Dermis blood vessel endothelial cell (primary cell): ENCODE measurements around the gene DDX24. TPM values are rescaled to one million over a fixed set of nuclear protein-coding genes. Genes with fewer than 3 reads are reported as not detected.

Source experiments
- DNase-seq: peaks from one replicate; pipeline ENCODE4 v3.0.0; 2010
- total RNA-seq: library from RNA; depleted of rRNA; stranded (reverse); fragments of >200 nt; gene quantifications from 2 replicates; pipeline ENCODE4 v1.2.3, GENCODE V29; 2014

Gene DDX24
- total RNA-seq, 1 donor from 2014 or later: 108 TPM

DNA sequence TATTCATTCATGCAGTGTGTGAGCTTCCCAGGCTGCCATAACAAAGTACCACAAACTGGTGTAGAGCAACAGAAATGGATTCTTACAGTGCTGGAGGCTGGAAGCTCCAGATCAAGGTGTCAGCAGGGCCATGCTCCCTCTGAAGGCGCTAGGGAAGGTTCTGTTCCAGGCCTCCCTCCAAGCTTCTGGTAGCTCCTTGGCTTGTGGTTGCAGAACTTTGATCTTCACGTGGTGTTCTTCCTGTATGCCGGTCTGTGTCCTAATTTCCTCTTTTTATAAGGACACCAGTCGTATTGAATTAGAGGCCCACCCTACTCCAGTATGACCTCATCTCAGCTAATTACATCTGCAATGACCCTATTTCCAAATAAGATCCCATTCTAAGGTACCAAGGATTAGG lies 51.7 kb downstream of the DDX24 start:
- no peak for DNase-seq

DNA sequence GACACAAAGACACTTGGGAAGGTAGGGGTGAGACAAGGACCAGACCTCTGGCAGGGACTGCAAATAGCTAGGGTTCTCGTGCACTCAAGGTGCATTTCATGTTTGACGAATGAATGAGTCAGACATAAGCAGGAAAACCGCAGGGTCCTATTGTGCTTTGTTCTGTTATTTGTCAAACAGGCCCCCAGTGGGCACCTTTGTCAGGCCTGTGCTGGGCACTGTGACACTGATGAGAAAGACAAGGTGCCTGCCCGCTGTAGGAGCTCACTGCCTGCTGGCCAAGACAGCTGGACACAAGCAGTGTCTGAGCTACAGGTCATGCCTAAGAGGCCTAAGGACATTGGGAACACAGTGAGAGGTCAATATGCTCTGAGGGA lies 52.6 kb downstream of the DDX24 start:
- DNase-seq: peak; percentile 47

- peak; percentile 23 for DNase-seq
Measured at GRCh38 chr14:94027566-94028449, 53.2 kb downstream of the DDX24 start.

GRCh38 chr14:94026889-94027469 lies 54.0 kb downstream of the DDX24 start:
- DNase-seq: no peak

- peak; percentile 99 for DNase-seq
Measured at GRCh38 chr14:94026173-94026888, 54.7 kb downstream of the DDX24 start, which contains the start of gene OTUB2. Gene OTUB2, plus strand, starts transcription at chr14:94026340. Its CDS starts 198 bp downstream, at chr14:94026538.

- DNase-seq: no peak
Measured at GRCh38 chr14:94025720-94026119, 55.3 kb downstream of the DDX24 start.

DNA sequence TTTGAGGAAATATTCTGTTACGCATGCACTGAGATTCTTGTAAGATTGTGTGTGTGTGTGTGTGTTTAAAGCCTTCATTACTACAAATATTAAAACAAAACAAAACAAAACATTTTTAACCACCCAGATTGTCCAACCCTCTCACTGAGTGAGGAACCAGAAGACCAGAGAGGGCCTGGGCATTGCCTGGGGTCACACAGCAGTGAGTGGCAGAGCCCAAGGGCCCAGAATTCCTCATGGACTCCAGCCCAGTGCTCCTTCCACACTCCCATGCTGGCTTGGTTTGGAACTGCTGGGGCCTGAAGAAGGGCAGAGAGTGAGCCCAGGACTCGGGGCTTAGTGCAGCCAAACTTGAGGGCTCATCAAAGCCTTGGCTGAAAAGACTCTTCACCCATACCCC lies 56.5 kb downstream of the DDX24 start:
- DNase-seq: no peak

GRCh38 chr14:94022532-94023411 lies 58.2 kb downstream of the DDX24 start:
- DNase-seq: no peak

DNA sequence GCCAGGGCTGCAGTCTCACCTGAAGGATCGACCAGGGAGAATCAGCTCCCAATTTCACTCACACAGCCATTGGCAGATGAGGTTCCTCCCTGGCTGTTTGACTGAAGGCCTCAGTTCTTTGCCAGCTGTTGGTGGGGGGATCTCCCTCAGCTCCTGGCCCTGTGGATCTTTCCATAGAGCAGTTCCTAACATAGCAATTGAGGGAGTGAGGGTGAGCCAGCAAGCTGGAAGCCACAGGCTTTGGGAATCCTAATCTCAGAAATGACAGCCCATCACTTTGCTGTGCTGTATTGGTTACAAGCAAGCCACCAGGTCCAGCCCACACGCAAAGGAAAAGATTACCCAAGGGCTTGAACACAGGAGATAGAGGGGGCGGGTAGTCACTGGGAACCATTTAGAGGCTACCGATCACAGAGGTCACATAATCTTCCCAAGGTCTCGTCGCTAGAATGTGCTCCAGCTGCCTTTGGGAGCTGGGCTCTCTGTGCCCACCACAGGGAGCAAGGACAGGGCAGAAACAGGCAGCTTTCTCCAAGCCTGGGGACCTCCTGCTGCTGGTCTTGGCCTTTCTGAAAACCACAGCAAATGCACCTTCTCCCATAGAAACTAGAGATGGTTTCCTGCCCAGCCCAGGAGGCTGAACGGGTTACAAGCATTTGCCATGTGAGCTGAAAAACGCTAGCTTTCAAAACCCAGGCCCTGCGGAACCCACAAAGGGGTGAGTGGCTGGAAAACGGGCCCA lies 59.4 kb downstream of the DDX24 start:
- no peak for DNase-seq

- DNase-seq: peak; percentile 31
Measured at GRCh38 chr14:94021001-94021400, 60.0 kb downstream of the DDX24 start.

DNA sequence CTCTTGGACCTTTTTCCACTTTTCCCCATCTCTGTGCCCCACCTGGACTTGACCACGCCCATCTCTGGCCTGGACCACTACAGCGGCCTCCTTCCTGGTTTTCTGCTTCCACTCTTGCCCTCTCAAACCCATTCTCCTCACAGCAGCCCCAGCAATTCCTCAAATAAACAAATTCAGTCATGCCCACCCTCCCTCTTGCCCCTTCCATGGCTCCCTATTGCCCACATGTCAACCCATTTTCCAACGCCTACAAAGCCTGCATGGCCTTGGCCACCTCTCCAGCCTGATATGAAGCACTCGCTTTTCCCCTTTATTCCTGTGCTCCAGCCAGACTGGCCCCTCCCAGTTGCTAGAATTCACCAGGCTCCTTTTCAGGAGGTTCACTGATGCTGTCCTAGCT lies 60.7 kb downstream of the DDX24 start:
- DNase-seq: no peak

GRCh38 chr14:94019329-94019728 lies 61.7 kb downstream of the DDX24 start:
- no peak for DNase-seq

DNA sequence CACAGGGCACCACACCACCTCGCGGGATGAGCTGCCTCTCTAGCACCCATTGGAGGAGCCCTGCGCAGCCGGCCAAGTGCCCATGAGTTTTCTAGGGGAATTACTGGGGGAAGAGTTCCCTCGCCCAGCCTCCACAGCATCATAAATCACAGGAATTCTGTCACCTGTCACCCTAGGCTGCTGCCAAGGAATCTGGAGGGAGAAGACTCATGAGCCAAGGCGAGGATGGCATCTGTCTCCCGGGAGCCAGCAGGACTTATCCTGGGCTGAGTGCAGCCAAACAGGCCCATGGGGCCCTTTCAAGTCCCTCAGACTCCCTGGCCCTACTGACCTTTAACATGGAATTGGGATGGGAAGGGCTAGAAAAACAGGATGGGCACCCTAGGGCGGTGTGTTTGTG lies 62.7 kb downstream of the DDX24 start:
- no peak for DNase-seq

DNA sequence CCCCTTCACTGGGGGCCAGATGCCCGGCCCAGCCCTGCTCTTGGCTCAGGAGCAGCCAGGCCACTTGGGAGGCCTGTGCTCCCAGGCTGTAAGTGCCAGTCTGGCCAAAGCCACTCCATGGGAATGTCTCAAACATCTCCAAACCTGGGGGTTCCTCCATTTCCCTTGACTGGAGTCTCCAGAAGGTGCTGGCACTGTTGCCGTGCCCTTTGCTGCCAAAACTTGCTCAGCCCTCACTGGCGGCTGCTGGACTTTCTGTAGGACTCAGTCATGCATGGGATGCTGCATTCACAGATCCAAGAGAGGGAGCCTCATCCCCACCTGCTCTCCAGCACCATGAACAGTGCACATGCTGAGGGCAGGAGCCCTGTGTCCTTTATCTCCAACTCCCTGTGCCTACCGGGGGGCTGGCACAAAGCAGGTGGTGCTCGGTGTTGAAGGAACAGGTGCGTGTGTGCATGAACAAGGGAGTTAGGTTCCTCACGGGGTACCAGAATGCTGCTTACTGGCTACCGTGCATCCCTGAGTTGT lies 64.5 kb downstream of the DDX24 start:
- no peak for DNase-seq

GRCh38 chr14:94015223-94015622 lies 65.8 kb downstream of the DDX24 start:
- no peak for DNase-seq

DNA sequence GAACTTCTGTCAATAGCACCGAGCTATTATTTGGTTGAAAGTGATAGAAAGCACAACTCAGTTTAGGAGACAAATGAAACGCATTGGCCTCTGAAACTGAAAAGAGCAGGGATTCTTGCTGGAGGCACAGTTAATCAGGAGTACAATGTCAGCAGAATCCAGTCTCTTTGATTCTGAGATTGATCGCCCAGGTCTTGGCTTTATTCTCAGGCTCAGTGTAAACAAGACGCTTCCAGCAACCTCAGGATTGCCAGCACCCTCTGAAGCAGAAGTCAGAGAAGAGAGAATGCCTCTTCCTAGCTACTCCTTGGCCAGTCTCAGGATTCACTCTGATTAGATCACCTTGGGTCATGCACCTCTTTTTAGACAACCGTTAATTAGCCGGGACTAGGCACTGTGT lies 66.6 kb downstream of the DDX24 start:
- DNase-seq: no peak

DNA sequence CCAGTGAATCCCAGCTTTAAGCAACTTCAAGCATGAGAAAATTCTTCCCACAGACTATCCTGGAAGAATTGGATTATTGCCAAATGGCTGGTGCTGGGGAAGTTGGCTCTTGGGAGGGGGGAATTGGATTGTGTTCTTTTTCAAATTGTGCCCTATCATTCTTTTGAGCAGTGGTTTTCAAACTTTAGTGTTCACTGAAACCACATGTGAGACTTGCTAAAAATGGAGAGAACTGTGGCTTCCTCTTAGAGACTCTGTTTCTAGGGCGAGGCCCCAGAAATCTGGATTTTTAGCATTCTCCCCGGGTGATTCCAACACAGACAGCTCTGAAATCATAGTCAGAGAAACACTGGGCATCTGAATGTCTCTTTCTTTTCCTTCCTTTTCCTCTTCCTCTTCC lies 69.2 kb downstream of the DDX24 start:
- DNase-seq: peak; percentile 28

GRCh38 chr14:94010625-94011024 lies 70.4 kb downstream of the DDX24 start:
- no peak for DNase-seq

GRCh38 chr14:94009767-94010166 lies 71.2 kb downstream of the DDX24 start:
- DNase-seq: no peak

- no peak for DNase-seq
Measured at GRCh38 chr14:94008234-94008633, 72.8 kb downstream of the DDX24 start.

DNA sequence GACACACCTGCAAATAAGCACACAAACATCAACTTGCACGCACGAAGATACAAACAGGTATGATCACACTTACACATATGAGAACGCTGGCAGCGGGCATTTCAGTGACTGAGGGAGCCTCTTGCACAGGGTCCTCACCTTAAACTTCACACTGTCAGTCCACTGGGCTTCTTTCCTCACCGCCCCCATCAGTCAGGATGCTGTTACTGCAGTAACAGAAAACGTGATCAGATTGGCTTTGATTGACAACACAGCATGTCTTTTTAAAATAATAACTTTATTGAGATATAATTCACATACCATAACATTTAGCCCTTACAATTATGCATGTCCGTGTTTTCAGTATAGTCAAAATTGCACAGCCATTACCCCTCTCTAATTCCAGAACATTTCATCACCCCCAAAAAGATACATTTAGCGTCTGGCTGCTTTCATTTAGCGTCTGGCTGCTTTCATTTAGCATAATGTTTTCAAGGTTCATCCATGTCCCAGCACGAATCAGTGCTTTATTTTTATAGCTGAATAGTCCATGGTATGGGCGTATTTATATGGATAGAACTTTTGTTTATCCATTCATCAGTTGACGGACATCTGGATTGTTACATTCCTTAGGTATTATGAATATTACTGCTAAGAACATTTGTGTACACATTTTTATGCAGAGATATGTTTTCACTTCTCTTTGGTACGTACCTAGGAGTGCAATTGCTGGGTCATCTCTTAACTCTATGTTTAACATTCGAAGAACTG lies 75.5 kb downstream of the DDX24 start:
- peak; percentile 41 for DNase-seq
